Prostate gland (tissue), 2 donors: ENCODE data around the gene SAMHD1.

Experiments
- CTCF ChIP-seq, 4 experiments: fragments of 200-600 bp in 2 of 4; fragments of 450-650 bp in 2 of 4; sonication (generic) in 2 of 4; IDR thresholded peaks; 1 replicate in 3 of 4; 2 replicates in 1 of 4; pipeline ENCODE4 v1.5.1; 2016 to 2019; ENCODE audit warnings: antibody characterized with exemption in 4 of 4, mild to moderate bottlenecking in 2 of 4, moderate library complexity in 2 of 4
- POLR2AphosphoS5 ChIP-seq: sonication (generic); formaldehyde crosslinking; IDR thresholded peaks from one replicate; pipeline ENCODE4 v1.6.1; 2017; ENCODE audit warnings: antibody characterized with exemption

- TF ChIP-seq CTCF (IDR thresholded peaks at IDR 0.05) (no peak), POLR2AphosphoS5 (no peak)
These were observed 100.0 kb downstream of the SAMHD1 start for GRCh38 chr20:36851490-36851889.
